Globus pallidus (tissue), 1 donor: ENCODE results near the gene GPC3.
"Not testable (repeated sequence)": the region's sequence is repeated elsewhere in the genome, so short reads cannot be mapped to it uniquely, and the experiment has no call there.

Experiments
- DNase-seq: peaks from one replicate; pipeline ENCODE4 v3.0.0-alpha.2; 2015; ENCODE audit warnings: low spot score

The GPC3 gene

DNA sequence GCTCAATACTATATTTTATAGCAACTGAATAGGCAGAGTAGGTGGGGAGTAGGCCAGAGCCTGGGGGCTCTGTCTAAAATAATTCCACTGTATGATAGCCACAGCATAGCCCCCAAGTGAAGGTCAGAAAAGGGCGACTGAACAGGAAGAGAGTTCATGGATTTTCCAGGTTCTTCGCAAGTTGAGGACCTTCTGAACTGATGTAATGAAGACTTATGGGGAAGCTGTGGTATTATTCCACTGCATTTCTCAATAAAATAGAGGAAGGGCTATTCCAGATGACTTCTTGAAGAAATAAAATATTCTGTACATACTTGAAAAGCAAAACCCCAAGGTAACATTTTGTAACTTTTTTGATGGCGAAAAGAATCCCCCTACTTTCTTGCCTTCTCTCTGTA is 338.7 kb downstream of the GPC3 start:
- DNase-seq, result no peak

- DNase-seq, result no peak
Measured at GRCh38 chrX:133645977-133646718, 339.2 kb downstream of the GPC3 start.

GRCh38 chrX:133645256-133645655 is 340.1 kb downstream of the GPC3 start:
- DNase-seq, result no peak

GRCh38 chrX:133640161-133641015 is 345.0 kb downstream of the GPC3 start:
- no peak for DNase-seq

- no peak for DNase-seq
Measured at GRCh38 chrX:133639726-133640125, 345.7 kb downstream of the GPC3 start.

GRCh38 chrX:133638285-133638684 is 347.1 kb downstream of the GPC3 start:
- peak; percentile 6 for DNase-seq

DNA sequence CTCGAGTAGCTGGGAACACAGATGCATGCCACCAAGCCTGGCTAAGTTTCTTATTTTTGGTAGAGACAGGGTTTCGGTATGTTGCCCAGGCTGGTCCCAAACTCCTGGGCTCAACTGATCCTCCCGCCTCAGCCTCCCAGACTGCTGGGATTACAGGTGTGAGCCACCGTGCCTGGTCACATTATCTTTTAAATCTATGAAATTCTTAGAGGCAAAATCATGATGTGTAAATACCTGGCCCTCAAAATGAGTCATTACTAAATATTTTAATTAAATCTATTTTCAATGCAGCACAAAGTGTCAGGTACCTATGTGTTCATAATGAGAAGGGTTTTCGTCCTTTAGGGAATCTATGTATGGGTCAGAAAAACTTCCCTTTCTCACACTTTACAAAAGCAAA is 347.6 kb downstream of the GPC3 start:
- DNase-seq, result no peak

DNA sequence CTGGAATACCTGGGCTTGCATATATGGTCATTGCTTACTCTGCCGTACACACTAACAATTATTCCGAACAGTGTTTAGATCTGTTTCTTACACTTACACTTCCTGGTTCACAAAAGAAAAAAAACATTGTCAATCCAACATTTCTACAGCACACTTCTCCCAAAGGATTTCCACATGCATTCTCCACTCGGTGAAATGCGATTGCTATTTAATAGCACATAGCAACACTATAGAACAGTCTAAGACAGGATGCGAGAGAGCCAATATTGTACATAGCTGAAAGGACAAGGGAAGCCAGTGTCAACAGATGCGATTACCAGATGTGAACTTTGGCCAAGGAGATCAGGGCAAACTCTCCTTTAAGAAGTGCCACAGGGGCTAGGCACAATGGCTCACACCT is 349.4 kb downstream of the GPC3 start:
- no peak for DNase-seq

DNA sequence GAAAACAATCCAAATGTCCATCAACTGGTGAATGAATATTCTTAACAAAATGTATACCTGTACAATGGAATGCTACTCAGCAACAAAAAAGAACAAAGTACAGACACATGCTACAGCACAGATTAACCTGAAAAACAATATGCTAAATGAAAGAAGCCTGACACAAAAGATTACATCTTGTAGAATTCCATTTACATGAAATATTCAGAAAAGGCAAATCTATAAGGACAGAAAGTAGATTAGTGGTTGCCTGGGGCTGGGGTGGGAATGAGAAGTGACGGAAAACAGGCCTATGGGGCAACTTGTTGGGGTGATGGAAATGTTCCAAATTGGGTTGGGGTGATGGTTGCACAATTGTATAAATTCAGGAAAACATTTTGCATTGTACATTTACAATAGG is 351.0 kb downstream of the GPC3 start:
- no peak for DNase-seq

GRCh38 chrX:133633950-133634349 is 351.4 kb downstream of the GPC3 start:
- no peak for DNase-seq

- DNase-seq, result no peak
Measured at GRCh38 chrX:133633162-133633561, 352.2 kb downstream of the GPC3 start.

DNA sequence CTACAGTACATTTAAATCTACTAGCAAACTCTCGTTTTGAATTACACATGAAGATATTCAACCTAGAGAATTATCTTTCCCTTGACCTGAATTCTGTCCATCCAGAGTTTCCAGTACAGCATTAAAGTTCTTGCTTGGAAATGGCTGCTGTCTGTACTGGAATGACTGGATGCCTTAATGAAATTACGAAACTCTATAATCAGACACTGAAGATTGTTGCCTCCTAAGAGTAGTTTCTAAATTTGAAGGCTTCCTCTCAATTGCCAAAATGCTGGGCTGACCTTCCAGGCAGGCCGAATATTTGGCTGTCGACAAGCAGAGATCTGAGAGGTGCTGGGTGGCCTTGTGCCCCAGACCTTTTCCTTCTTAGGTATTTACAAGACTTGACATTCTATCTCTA is 355.0 kb downstream of the GPC3 start:
- DNase-seq, result no peak

DNA sequence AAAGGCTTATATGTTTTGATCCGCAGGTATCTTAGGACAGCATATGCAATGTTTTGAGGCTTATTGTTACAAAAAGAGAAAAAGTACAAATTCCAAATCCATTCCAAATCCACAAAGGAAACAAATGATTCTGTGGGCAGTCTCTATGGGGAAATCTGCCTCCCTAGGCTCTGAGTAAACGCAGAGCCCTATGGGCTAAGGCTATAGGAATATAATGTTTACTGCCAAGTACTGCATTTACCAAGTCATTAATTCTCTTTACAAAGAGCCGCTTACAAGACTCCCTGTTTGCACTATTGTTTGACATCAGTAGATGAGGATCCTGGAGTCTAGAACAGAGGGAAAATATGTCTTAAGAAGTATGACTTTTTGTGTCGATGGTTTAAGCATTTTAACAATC is 357.7 kb downstream of the GPC3 start:
- no peak for DNase-seq

DNA sequence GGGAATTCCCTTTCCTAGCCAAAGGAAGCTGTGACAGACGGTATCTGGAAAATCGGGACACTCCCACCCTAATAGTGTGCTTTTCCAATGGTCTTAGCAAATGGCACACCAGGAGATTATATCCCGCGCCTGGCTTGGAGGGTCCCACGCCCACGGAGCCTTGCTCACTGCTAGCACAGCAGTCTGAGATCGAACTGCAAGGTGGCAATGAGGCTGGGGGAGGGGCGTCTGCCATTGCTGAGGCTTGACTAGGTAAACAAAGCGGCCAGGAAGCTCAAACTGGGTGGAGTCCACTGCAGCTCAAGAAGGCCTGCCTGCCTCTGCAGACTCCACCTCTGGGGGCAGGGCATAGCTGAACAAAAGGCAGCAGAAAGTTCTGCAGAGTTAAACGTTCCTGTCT is 364.0 kb downstream of the GPC3 start:
- not testable (repeated sequence) for DNase-seq

GRCh38 chrX:133611676-133612075 is 373.7 kb downstream of the GPC3 start:
- DNase-seq, result no peak

- no peak for DNase-seq
Measured at GRCh38 chrX:133610056-133610455, 375.3 kb downstream of the GPC3 start.

DNA sequence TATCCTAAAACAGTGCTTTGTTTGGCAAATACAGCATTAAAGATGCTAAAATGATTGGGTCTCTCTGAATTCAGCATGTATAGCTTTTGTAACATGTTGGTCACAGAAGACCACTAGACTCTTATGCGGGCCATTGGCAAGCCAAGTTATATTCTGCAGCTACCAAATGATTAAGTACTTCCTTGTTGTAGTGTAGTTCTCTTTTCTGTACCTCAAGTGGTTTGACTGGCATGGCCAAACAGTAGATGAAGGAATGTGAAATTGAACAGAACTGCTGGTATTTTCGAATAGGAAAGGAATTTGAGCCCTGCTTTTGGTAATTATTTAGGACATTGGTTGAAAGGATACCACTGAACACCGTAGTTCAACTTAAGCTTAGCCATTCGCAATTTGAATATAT is 376.2 kb downstream of the GPC3 start:
- no peak for DNase-seq

- DNase-seq, result no peak
Measured at GRCh38 chrX:133608406-133608805, 377.0 kb downstream of the GPC3 start.

DNA sequence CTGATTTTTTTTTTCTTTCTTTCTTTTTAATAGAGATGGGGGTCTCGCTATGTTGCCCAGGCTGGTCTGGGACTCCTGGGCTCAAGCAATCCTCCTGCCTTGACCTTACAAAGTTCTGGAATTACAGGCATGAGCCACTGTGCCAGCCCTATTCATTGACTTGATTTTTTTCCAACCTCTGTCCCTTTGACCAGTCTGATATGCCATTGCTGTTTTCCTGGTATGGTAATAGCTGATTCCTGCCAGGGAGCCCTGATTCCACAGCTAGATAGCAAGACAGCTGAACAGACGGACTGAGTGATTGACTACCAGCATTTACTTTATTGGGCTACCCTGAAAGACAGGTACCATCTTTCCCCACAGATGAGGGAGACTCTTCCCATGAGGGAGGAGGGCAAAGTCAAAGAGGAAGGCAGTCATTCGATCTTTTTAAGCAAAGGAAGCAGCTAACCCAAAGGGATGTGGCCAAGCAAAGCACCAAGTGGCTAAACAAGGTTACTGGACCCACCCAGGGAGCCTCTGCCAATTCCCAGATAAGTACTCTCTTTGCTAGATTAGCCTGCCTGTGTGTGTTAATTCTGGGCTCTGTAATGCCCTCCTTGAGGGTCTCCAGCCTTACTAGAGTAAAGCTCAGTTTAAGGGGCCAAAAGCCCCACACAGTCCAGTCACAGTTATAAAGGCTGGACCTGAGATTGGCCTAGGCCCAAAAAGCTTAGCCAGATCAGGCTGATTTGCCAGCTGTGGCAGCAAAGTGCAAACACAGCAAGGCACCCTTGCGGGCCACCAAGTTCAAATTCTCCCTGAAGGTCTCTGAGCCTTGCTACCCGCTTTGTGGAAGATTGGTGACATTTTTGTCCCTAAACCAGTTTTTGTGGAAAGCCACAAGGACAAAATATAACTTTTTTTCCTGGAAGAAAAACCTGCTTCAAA is 377.7 kb downstream of the GPC3 start:
- no peak for DNase-seq

GRCh38 chrX:133606990-133607389 is 378.4 kb downstream of the GPC3 start:
- no peak for DNase-seq

- no peak for DNase-seq
Measured at GRCh38 chrX:133604801-133605200, 380.6 kb downstream of the GPC3 start.

DNA sequence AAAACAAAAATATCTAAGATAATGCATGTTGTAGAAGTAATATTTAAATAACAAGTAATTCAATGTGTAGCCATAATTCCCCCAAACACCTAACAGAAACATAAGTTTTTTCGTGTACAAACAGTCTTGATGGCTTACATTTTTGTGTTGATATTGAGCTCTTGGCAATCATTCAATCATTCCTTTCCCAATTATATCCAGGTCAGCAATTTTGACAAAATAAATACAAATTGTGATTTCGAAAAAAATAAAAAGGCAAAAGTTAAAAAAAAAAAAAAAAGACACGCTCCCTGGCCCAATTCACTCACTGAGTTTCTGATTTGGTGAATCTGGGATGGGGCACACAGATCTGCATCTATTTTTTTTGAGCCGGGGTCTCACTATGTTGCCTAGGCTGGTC is 382.5 kb downstream of the GPC3 start:
- DNase-seq, result no peak
